ENCODE data around the gene CHEK2.
"Not testable (repeated sequence)": the region's sequence is repeated elsewhere in the genome, so short reads cannot be mapped to it uniquely, and the experiment has no call there.

CHEK2 gene

GRCh38 chr22:28750471-28750881 lies 8.9 kb upstream of the CHEK2 start:
- no peak overlapping the region for H3K4me3 ChIP-seq (ENCODE audit: low read length)
- DNase-seq (ENCODE audit: low read depth, low spot score), result no peak

- H3K4me3 ChIP-seq (ENCODE audit: low read length), result no peak overlapping the region
- DNase-seq (ENCODE audit: low read depth, low spot score), result no peak
Observed at GRCh38 chr22:28743852-28744251, 2.2 kb upstream of the CHEK2 start.

GRCh38 chr22:28742562-28742962 lies 942 bp upstream of the CHEK2 start:
- peak overlapping the region; percentile 93 for H3K4me3 ChIP-seq (ENCODE audit: low read length)
- DNase-seq (ENCODE audit: low read depth, low spot score), result no peak

GRCh38 chr22:28741200-28741784 lies 328 bp downstream of the CHEK2 start:
- peak; percentile 9 for DNase-seq (ENCODE audit: low read depth, low spot score)
- H3K4me3 ChIP-seq (ENCODE audit: low read length), result peak overlapping the region; percentile 93

GRCh38 chr22:28738876-28739275 lies 2.7 kb downstream of the CHEK2 start:
- not testable (repeated sequence) for H3K4me3 ChIP-seq (ENCODE audit: low read length); DNase-seq (ENCODE audit: low read depth, low spot score)

- no peak overlapping the region for H3K4me3 ChIP-seq (ENCODE audit: low read length)
- DNase-seq (ENCODE audit: low read depth, low spot score), result no peak
Observed at GRCh38 chr22:28737701-28738100, 3.9 kb downstream of the CHEK2 start.

GRCh38 chr22:28736301-28737155 lies 5.1 kb downstream of the CHEK2 start:
- DNase-seq (ENCODE audit: low read depth, low spot score), result no peak
- no peak overlapping the region for H3K4me3 ChIP-seq (ENCODE audit: low read length)

GRCh38 chr22:28734393-28734792 lies 7.2 kb downstream of the CHEK2 start:
- no peak overlapping the region for H3K4me3 ChIP-seq (ENCODE audit: low read length)
- DNase-seq (ENCODE audit: low read depth, low spot score), result no peak

GRCh38 chr22:28730179-28730578 lies 11.4 kb downstream of the CHEK2 start:
- no peak for DNase-seq (ENCODE audit: low read depth, low spot score)
- H3K4me3 ChIP-seq (ENCODE audit: low read length), result no peak overlapping the region

GRCh38 chr22:28728621-28729313 lies 12.9 kb downstream of the CHEK2 start:
- no peak overlapping the region for H3K4me3 ChIP-seq (ENCODE audit: low read length)
- no peak for DNase-seq (ENCODE audit: low read depth, low spot score)

- H3K4me3 ChIP-seq (ENCODE audit: low read length), result no peak overlapping the region
- DNase-seq (ENCODE audit: low read depth, low spot score), result no peak
Observed at GRCh38 chr22:28728002-28728401, 13.6 kb downstream of the CHEK2 start.

- H3K4me3 ChIP-seq (ENCODE audit: low read length), result no peak overlapping the region
Observed at GRCh38 chr22:28718044-28718443, 23.6 kb downstream of the CHEK2 start.

GRCh38 chr22:28716686-28717085 lies 24.9 kb downstream of the CHEK2 start:
- H3K4me3 ChIP-seq (ENCODE audit: low read length), result no peak overlapping the region
- no peak for DNase-seq (ENCODE audit: low read depth, low spot score)

More at GRCh38 chr22:28718044-28718443, 23.6 kb downstream of the CHEK2 start:
- DNase-seq (ENCODE audit: low read depth, low spot score), result no peak

GRCh38 chr22:28715611-28716010 lies 26.0 kb downstream of the CHEK2 start:
- no peak for DNase-seq (ENCODE audit: low read depth, low spot score)
- no peak overlapping the region for H3K4me3 ChIP-seq (ENCODE audit: low read length)

GRCh38 chr22:28714043-28714628 lies 27.5 kb downstream of the CHEK2 start:
- no peak overlapping the region for H3K4me3 ChIP-seq (ENCODE audit: low read length)
- DNase-seq (ENCODE audit: low read depth, low spot score), result no peak

- DNase-seq (ENCODE audit: low read depth, low spot score), result no peak
- H3K4me3 ChIP-seq (ENCODE audit: low read length), result no peak overlapping the region
Observed at GRCh38 chr22:28711820-28712777, 29.5 kb downstream of the CHEK2 start.

GRCh38 chr22:28711341-28711740 lies 30.3 kb downstream of the CHEK2 start:
- H3K4me3 ChIP-seq (ENCODE audit: low read length), result no peak overlapping the region
- no peak for DNase-seq (ENCODE audit: low read depth, low spot score)

- DNase-seq (ENCODE audit: low read depth, low spot score), result no peak
- H3K4me3 ChIP-seq (ENCODE audit: low read length), result no peak overlapping the region
Observed at GRCh38 chr22:28710576-28711191, 30.9 kb downstream of the CHEK2 start.
